Activated CD8-positive, alpha-beta T cell treated with anti-CD3 and anti-CD28 coated beads for 36 hours (primary cell): Measurements from ENCODE around the gene DLL1. TPM values are rescaled to one million over a fixed set of nuclear protein-coding genes. Genes with fewer than 3 reads are reported as not detected.

Experiments used
- ATAC-seq: fragments of 200-7000 bp; cut with Tn5 transposase; one replicate; pipeline ENCODE4 v1.10.0; 2021; ENCODE audit warnings: mild to moderate bottlenecking, moderate library complexity
- CTCF ChIA-PET: fragments of 350-600 bp; sonication (Branson Sonifier 250); formaldehyde crosslinking; loops from one replicate; lab custom pipeline; 2021; ENCODE audit warnings: antibody characterized with exemption; lab: Charles Lee
- POLR2A ChIA-PET: fragments of 350-600 bp; sonication (Branson Sonifier 250); formaldehyde crosslinking; loops from one replicate; lab custom pipeline; 2021; ENCODE audit warnings: antibody characterized with exemption; lab: Charles Lee
- DNase-seq: peaks from one replicate; pipeline ENCODE4 v3.0.0-alpha.2; 2020
- H3K27ac Mint-ChIP-seq: one replicate; pipeline ENCODE4 v1.8.0; 2021; ENCODE audit warnings: mild to moderate bottlenecking, mixed read lengths
- H3K27me3 Mint-ChIP-seq: one replicate; pipeline ENCODE4 v1.8.0; 2021; ENCODE audit warnings: mixed read lengths
- H3K36me3 Mint-ChIP-seq: one replicate; pipeline ENCODE4 v1.8.0; 2021; ENCODE audit warnings: low read depth, mixed read lengths
- H3K4me1 Mint-ChIP-seq: one replicate; pipeline ENCODE4 v1.8.0; 2021; ENCODE audit warnings: low read depth, mixed read lengths
- H3K4me3 Mint-ChIP-seq: one replicate; pipeline ENCODE4 v1.8.0; 2021; ENCODE audit warnings: mild to moderate bottlenecking, moderate library complexity, mixed read lengths
- H3K9me3 Mint-ChIP-seq: one replicate; pipeline ENCODE4 v1.8.0; 2021; ENCODE audit warnings: mixed read lengths
- intact Hi-C: fragments of 100-400 bp; cut with micrococcal nuclease; formaldehyde crosslinking; loops from one replicate; pipeline ENCODE4 v1.10.0; 2022
- total RNA-seq, 2 experiments: library from RNA; stranded (reverse); gene quantifications; one replicate each; pipeline ENCODE4 v1.2.3, GENCODE V29; 2021
- TF ChIP-seq, protein P1 (sequence below): fragments of 200-600 bp; IDR thresholded peaks from one replicate; pipeline ENCODE4 v1.8.0; 2022; ENCODE audit warnings: antibody characterized with exemption, mild to moderate bottlenecking

The DLL1 gene
- total RNA-seq, 2 experiments from 2014 or later = 1.9 to 2.4 TPM

DNA sequence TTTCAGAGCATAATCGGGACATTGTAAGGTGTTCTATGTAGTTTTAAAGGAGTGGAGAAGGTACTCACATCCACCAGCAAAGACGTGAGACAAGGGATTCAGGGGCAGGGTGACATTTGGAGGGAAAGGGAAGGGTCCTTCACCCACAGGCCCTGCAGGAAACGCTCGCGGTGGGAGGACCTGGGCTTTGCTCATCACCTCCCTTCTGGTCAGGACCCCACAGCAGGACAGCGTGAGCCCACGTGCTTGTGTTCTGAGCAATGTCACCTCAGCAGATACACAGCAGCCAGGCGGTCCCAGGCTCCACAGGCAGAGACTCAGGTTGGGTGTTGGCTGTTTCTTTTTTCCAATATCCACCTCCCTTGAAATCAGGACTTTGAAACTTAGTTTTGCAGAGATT lies 27.5 kb downstream of the DLL1 start:
- H3K4me3 Mint-ChIP-seq = no peak overlapping the region
- no peaks in the 10 kb centered on the region for H3K9me3 Mint-ChIP-seq
- DNase-seq (no peak), ATAC-seq (no peak)
- intact Hi-C loops = no loop called here
- TF ChIP-seq, protein P1, sequence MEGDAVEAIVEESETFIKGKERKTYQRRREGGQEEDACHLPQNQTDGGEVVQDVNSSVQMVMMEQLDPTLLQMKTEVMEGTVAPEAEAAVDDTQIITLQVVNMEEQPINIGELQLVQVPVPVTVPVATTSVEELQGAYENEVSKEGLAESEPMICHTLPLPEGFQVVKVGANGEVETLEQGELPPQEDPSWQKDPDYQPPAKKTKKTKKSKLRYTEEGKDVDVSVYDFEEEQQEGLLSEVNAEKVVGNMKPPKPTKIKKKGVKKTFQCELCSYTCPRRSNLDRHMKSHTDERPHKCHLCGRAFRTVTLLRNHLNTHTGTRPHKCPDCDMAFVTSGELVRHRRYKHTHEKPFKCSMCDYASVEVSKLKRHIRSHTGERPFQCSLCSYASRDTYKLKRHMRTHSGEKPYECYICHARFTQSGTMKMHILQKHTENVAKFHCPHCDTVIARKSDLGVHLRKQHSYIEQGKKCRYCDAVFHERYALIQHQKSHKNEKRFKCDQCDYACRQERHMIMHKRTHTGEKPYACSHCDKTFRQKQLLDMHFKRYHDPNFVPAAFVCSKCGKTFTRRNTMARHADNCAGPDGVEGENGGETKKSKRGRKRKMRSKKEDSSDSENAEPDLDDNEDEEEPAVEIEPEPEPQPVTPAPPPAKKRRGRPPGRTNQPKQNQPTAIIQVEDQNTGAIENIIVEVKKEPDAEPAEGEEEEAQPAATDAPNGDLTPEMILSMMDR = no peak
- ChIA-PET CTCF (no interaction called here), POLR2A (no interaction called here)
- H3K27ac Mint-ChIP-seq = no peak overlapping the region
- peaks cover 2% of the 10 kb centered on the region for H3K27me3 Mint-ChIP-seq
- no peaks in the 10 kb centered on the region for H3K36me3 Mint-ChIP-seq
- H3K4me1 Mint-ChIP-seq = no peaks in the 10 kb centered on the region

GRCh38 chr6:170262489-170263088 lies 28.3 kb downstream of the DLL1 start:
- CTCF ChIA-PET = no interaction called here

DNA sequence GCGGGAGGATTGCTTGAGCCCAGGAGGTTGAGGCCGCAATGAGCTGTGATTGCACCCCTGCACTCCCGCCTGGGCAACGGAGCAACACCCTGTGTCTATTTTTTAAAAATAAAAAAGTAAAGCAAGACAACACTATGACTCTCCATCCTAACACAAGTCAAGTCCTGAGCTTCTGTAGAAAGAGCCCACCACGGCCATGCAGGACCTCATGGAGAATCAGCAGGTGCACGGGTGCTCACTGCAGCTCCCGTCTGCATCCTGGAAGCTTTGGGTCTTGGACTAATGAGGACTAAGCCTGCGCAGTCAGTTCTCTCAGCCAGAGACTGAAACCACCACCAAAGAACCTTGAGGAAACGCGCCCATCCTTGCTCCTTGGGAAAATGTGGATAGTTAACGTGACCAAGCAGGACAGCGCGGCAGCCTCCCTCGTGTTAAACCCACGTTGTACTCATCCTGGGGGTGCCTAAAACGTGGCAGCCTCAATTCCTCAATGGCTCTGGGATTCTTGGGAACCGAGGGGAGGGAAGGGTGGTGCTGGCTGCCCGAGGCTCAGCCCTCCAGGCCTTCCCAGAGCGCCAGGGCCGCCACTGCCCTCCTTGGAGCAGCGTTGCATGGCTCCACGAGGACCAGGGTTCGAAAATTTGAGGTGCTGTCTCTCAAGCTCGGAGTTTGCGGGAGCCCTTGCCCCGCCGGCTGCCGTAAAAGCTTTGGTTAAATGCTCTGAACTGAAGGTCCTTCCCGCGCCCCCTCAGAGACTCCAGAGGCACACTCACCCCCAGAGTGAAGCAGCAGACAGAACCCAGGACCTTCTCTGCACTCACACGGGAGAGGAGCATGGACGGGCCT lies 29.0 kb downstream of the DLL1 start:
- no peaks in the 10 kb centered on the region for H3K9me3 Mint-ChIP-seq
- H3K4me1 Mint-ChIP-seq = no peaks in the 10 kb centered on the region
- TF ChIP-seq, protein P1 = no peak
- no peak for ATAC-seq
- no peak overlapping the region for H3K4me3 Mint-ChIP-seq
- intact Hi-C loops = no loop called here
- H3K27me3 Mint-ChIP-seq = peaks cover 2% of the 10 kb centered on the region
- H3K36me3 Mint-ChIP-seq = no peaks in the 10 kb centered on the region
- H3K27ac Mint-ChIP-seq = no peak overlapping the region
- ChIA-PET CTCF (no interaction called here), POLR2A (interaction anchor here (0.7 to 1.3 kb wide), 2 partner anchors 10 to 23 kb away, joined by 3 to 5 read pairs; no protein-coding TSS in a partner anchor)
- no peak for DNase-seq

More at GRCh38 chr6:170262489-170263088, 28.3 kb downstream of the DLL1 start:
- intact Hi-C loops = no loop called here
- DNase-seq (no peak), ATAC-seq (no peak)
- POLR2A ChIA-PET = interaction anchor here (1.3 kb wide), 1 partner anchor 10 kb away, joined by 5 read pairs; no protein-coding TSS in a partner anchor
- TF ChIP-seq, protein P1 = no peak
- no peaks in the 10 kb centered on the region for H3K36me3 Mint-ChIP-seq
- no peaks in the 10 kb centered on the region for H3K9me3 Mint-ChIP-seq
- H3K4me3 Mint-ChIP-seq = no peak overlapping the region
- H3K4me1 Mint-ChIP-seq = no peaks in the 10 kb centered on the region
- no peak overlapping the region for H3K27ac Mint-ChIP-seq
- H3K27me3 Mint-ChIP-seq = peaks cover 2% of the 10 kb centered on the region

DNA sequence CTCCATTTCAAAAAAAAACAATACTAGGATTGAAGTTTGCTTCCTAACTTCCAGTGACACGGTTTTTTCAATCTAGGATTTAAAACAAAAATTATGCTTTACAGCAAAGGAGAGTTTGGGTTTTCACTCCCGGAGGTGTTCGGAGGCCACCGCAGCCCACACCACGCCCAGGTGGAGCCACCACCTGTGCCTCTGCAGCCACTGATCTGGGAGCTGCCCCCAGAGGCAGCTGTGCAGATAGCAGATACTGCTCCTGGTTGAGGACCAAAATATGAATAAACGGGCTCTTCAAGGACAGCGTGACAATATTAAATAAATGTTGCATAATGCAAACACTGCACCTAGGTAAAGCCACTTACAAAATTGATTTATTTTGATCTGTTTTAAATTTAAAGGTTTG lies 30.2 kb downstream of the DLL1 start:
- no peaks in the 10 kb centered on the region for H3K36me3 Mint-ChIP-seq
- ChIA-PET POLR2A (no interaction called here), CTCF (no interaction called here)
- intact Hi-C loops = no loop called here
- H3K4me1 Mint-ChIP-seq = no peaks in the 10 kb centered on the region
- no peak overlapping the region for H3K27ac Mint-ChIP-seq
- no peak overlapping the region for H3K4me3 Mint-ChIP-seq
- TF ChIP-seq, protein P1 = no peak
- H3K27me3 Mint-ChIP-seq = peaks cover 2% of the 10 kb centered on the region
- H3K9me3 Mint-ChIP-seq = no peaks in the 10 kb centered on the region
- DNase-seq (no peak), ATAC-seq (no peak)

- Mint-ChIP-seq H3K4me3 (no peak overlapping the region), H3K9me3 (no peaks in the 10 kb centered on the region)
- no peak for DNase-seq
Measured at GRCh38 chr6:170259278-170259677, 31.6 kb downstream of the DLL1 start.

More at GRCh38 chr6:170259278-170259677, 31.6 kb downstream of the DLL1 start:
- Mint-ChIP-seq H3K27ac (no peak overlapping the region), H3K36me3 (no peaks in the 10 kb centered on the region), H3K27me3 (peaks cover 2% of the 10 kb centered on the region), H3K4me1 (no peaks in the 10 kb centered on the region)
- POLR2A ChIA-PET = no interaction called here
- no peak for ATAC-seq
- intact Hi-C loops = no loop called here
- CTCF ChIA-PET = no interaction called here
- TF ChIP-seq, protein P1 = no peak
